GM20431 (cell line): Measurements from ENCODE around the gene MACROD1.
"Not testable (repeated sequence)": the region's sequence is repeated elsewhere in the genome, so short reads cannot be mapped to it uniquely, and the experiment has no call there.

Experiments used
- in situ Hi-C: fragments of 300-500 bp; cut with MseI, MboI; formaldehyde crosslinking; loops from one replicate; pipeline ENCODE4 v1.15.0; 2020; ENCODE audit warnings: low sequenced_read_pairs; ENCODE audit not compliant: unreplicated experiment

MACROD1 gene

GRCh38 chr11:63993100-63993499, 172.8 kb downstream of the MACROD1 start:
- in situ Hi-C loops, result no loop called here

DNA sequence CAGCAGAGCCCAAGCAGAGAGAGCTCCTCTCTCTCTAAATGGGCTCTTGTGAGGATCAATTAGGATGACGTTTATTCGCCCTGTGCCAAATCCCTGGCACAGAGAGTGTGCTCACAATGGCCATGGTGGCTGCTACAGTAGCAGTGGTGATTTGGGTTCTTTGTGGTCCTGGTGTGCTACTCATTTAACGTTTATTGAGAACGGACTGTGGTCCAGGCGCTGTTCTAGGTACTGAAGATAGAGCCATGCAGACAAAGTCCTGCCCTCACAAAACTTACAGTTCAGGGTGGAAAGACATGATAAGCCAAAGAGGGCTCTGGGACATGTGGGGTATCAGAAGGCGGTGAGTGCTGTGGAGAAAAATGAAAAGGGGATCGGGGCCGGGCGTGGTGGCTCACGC, 174.4 kb downstream of the MACROD1 start:
- in situ Hi-C loops, result no loop called here

- in situ Hi-C loops, result no loop called here
Measured at GRCh38 chr11:63986932-63987513, 178.9 kb downstream of the MACROD1 start.

DNA sequence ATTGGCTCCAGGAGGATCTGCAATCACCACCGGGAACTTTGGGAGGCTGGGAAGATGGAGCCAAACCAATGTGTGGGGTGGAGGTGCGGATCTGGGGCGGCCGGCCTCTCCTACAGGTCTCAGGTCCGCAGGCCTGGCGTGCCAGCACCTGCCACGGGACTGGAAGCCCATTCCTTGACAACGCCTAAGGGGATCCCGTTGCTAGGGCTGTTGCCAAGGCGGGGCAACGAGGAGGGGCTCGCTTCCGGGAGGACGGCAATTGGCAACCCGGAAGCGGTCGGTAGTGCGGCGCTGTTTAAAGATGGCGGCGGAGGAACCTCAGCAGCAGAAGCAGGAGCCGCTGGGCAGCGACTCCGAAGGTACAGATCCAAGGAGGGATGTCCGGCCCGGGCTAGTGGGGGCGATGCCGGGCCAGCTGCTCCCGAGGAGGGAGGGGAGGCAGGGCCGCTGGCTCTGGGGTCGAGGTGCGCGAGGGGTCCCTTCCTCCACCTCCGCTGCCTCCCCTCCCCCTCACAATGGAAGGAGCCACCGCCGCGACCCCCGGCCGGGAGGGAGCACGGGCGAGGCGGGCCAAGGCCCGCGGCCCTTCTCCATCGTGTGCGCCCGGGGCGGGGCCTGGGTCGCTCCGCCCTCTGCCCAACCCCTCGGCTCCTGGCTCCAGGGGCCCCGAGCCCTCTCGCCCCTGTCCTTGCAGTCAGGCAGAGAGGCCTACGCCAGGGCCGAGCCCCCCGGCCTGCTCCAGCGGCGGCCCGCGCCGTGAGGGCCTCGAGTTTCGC, 179.6 kb downstream of the MACROD1 start, which contains the start of gene OTUB1:
Gene OTUB1, plus strand, starts transcription at position 283 of the 776 bp plus-strand sequence. Its CDS starts 19 bp downstream, at position 302.
- in situ Hi-C loops, result no loop called here

GRCh38 chr11:63985812-63986155, 180.1 kb downstream of the MACROD1 start:
- in situ Hi-C loops, result no loop called here

GRCh38 chr11:63979426-63979825, 186.5 kb downstream of the MACROD1 start:
- in situ Hi-C loops, result no loop called here

DNA sequence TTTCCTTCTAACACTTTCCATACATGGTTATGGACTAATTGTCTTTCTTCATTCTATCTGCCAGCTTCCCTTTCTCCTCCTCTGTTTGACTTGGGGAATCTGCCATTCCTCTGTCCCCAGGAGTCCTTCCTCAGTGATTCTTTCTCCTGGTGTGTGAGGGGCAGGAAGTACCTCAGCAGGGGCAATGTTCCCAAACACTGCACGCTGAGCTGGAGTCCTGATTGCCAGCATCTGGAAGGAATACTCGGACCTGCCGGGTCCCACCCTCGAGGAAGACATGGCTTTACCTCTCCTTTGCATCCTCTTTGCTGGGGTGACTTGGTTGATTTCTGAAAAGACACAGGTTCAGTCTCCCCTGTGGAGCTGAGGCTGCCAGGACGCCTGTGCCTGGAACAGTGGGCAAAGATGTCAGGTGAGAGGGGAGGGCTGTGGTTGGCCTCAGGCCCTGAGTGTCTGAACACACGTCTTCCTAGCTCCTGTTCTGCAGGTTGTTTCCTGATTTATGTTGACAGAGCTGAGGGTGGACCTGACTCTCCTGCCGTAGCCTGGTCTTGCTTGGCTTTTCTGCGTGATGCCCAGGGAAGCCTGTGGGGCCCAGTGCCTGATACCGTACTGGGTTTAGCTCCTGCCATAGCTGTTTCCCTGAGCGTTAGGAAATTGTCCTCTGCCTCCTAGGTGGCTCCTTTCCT, 187.2 kb downstream of the MACROD1 start:
- in situ Hi-C loops, result no loop called here

DNA sequence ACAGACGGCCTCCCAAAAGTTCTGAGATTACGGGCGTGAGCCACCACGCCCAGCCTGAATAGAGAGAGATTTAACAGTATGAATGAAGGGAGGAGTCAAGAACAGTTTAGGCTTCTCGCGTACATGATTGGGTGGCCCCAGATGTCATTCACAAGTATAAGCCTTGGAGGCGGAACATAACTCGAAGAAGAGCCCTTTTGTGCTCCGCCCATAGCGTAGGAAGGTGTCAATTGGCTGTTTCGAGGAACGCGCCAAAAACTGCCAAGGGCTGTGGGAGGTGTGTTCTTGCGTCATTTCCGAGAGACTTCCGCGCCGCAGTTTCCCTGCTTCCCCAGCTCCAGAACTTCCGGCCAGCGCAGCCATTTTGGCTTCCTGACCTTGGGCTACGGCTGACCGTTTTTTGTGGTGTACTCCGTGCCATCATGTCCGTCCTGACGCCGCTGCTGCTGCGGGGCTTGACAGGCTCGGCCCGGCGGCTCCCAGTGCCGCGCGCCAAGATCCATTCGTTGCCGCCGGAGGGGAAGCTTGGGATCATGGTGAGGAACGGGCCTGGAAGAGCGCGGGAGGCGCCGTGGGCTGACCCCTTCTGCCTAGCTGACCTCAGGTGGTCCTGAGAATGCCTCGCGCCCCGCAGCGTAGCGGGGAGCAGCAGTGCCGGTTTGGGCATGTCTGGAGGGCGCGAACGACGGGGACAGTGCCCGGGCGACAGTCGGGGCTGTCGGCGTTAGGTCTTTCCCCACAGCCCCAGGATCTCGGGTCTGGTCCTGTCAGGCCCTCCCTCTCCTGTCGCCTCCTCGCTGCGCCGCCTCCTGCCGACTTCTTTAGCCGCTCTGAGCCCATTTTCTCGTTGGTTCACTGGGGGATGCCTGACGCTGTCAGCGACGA, 191.4 kb downstream of the MACROD1 start, which contains the start of gene COX8A:
Gene COX8A, plus strand, starts transcription at position 362 of the 885 bp plus-strand sequence. Its CDS starts 61 bp downstream, at position 423.
- in situ Hi-C loops, result no loop called here

DNA sequence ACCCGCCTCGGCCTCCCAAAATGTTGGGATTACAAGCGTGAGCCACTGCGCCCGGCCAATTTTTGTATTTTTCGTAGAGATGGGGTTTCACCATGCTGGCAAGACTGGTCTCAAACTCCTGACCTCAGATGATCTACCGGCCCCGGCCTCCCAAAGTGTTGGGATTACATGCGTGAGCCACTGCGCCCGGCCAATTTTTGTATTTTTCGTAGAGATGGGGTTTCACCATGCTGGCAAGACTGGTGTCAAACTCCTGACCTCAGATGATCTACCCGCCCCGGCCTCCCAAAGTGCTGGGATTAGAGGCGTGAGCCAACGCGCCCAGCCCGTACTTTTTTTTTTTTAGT, 192.0 kb downstream of the MACROD1 start:
- in situ Hi-C loops, result not testable (repeated sequence)

DNA sequence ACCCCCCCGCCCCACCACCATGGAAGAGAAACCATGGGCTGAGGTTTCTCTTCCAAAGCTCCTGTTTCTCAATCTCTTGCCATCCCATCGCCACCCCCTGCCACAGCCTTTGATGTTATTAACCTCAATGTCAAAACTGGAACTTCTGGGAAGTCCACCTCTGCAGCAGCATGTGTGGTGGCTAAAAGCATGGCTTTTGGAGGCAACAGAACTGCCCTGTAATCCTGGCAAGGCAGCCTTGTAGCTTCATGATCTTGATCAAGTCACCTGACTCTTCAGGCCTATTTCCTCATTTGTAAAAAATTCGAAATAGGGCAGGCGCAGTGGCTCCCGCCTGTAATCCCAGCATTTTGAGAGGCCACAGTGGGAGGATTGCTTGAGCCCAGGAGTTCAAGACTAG, 195.0 kb downstream of the MACROD1 start:
- in situ Hi-C loops, result no loop called here

- in situ Hi-C loops, result no loop called here
Measured at GRCh38 chr11:63969461-63969860, 196.5 kb downstream of the MACROD1 start.

DNA sequence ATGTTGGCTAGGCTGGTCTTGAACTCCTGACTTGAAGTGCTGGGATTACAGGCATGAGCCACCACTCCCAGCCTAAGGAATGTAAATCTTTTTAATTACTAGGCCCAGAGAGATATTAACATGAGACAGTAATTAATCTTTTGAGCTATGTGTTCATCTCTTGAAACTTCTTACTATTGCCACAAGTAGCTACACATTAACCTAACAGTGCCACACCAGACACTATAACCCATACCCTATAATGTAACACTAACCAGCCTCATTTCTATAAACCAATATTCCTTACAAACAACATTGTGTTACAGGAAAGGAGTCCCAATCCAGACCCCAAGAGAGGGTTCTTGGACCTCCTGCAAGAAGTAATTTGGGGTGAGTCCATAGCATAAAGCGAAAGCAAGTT, 199.5 kb downstream of the MACROD1 start:
- in situ Hi-C loops, result no loop called here

DNA sequence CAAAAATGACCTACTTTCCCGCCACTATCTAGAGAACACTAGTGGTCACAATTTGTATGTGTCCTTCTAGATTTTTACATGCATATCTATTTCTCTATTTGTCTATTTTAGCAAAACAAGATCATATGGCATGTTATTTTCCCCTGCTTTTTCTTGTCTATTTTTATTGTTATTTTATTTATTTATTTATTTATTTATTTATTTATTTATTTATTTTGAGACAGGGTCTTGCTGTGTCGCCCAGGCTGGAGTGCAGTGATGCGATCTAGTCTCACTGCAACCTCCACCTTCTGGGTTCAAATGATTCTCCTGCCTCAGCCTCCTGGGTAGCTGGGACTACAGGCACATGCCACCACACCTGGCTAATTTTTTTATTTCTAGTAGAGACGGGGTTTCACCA, 202.0 kb downstream of the MACROD1 start:
- in situ Hi-C loops, result not testable (repeated sequence)

GRCh38 chr11:63961608-63962412, 204.1 kb downstream of the MACROD1 start:
- in situ Hi-C loops, result no loop called here

DNA sequence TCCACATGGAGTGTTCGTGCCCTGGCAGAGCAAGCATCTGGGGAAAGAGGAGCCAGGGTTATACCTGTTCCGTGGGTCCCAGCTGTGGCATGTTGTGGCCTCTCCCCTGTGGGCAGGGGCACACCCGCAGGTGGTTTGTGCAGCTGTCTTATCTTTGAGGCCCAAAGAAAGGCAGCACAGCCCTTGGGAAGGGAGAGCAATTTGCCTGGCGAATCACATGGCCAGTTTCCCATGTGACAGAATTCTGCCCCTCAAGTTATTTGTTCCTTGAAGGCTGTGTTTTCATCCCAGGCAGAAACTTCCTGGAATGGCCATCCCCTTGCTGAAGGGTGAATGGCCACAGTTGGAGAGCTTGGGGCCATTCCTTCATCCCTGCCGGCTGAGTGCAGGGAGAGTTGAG, 207.9 kb downstream of the MACROD1 start:
- in situ Hi-C loops, result no loop called here

DNA sequence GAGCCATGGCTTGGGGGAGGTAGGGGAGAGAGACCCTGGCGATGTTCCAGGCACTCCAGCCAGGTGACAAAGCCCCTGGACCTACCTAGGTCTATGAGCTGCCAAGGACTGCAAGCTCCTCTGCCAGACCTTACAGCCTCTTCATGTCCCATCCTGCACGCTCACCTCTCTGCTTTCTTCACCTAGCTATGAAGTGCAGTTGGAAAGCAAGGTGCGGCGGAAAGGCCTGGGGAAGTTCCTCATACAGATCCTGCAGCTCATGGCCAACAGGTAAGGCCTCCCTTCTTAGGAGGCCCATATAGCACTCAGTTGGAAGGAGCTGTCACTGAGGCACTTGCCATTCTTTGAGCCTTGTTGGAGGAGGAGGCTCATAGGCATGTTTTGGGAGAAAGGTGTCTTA, 213.3 kb downstream of the MACROD1 start:
- in situ Hi-C loops, result no loop called here

- in situ Hi-C loops, result no loop called here
Measured at GRCh38 chr11:63951779-63952536, 214.0 kb downstream of the MACROD1 start.
